SK-N-SH (cell line): Measurements from ENCODE around the gene SIX2. TPM values are rescaled to one million over a fixed set of nuclear protein-coding genes. Genes with fewer than 3 reads are reported as not detected.

ENCODE experiments used
- CTCF ChIA-PET: fragments of 300-600, 350-600 bp; formaldehyde crosslinking; extraction: SDS; loops from one replicate; lab custom pipeline; 2021; lab: Yijun Ruan, JAX
- POLR2A ChIA-PET: fragments of 350-600 bp; sonication (Branson Sonifier 250); formaldehyde crosslinking; extraction: SDS; loops from one replicate; lab custom pipeline; 2020; ENCODE audit warnings: antibody characterized with exemption, inconsistent platforms; lab: Yijun Ruan, JAX
- DNase-seq: peaks from one replicate; pipeline ENCODE4 v3.0.0; 2012
- H2AFZ ChIP-seq: fragments of 200-600 bp; sonication (generic); 2 replicates; pipeline ENCODE4 v1.8.1; 2016; ENCODE audit warnings: antibody characterized with exemption, mild to moderate bottlenecking, low read depth
- H3F3A ChIP-seq: fragments of 200-600 bp; sonication (generic); replicated peaks from 2 replicates; pipeline ENCODE3; 2016; ENCODE audit warnings: antibody characterized with exemption, mild to moderate bottlenecking; ENCODE audit not compliant: insufficient read depth
- H3K27ac ChIP-seq, 2 experiments: fragments of 200-500 bp in 1 of 2; fragments of 200-600 bp in 1 of 2; sonication (Bioruptor generic) in 1 of 2; sonication (generic), shearing (Covaris generic) in 1 of 2; 2 replicates each; pipeline versions ENCODE4 v1.5.1 to v1.6.1; 2014 to 2016; ENCODE audit warnings: low read depth in 2 of 2, inconsistent platforms in 1 of 2, low read length in 1 of 2, mild to moderate bottlenecking in 1 of 2, mixed read lengths in 1 of 2
- H3K27me3 ChIP-seq: fragments of 200-600 bp; sonication (generic), shearing (Covaris generic); 2 replicates; pipeline ENCODE4 v1.6.1; 2016; ENCODE audit warnings: mixed run types; ENCODE audit not compliant: insufficient read depth
- H3K36me3 ChIP-seq, 2 experiments: fragments of 200-500 bp in 1 of 2; fragments of 200-600 bp in 1 of 2; sonication (Bioruptor generic) in 1 of 2; sonication (generic) in 1 of 2; replicated peaks in 1 of 2; 2 replicates each; pipeline versions ENCODE3 to v1.5.1; 2014 to 2016; ENCODE audit warnings: low read length in 1 of 2, mild to moderate bottlenecking in 1 of 2; ENCODE audit not compliant: insufficient read depth in 2 of 2, control insufficient read depth in 1 of 2
- H3K4me1 ChIP-seq, 2 experiments: fragments of 200-500 bp in 1 of 2; fragments of 200-600 bp in 1 of 2; sonication (Bioruptor generic) in 1 of 2; sonication (generic), shearing (Covaris generic) in 1 of 2; 2 replicates each; pipeline versions ENCODE4 v1.5.1 to v1.6.1; 2014 to 2016; ENCODE audit warnings: low read depth in 1 of 2, low read length in 1 of 2, mixed run types in 1 of 2; ENCODE audit not compliant: insufficient read depth in 2 of 2, control insufficient read depth in 1 of 2
- H3K4me2 ChIP-seq: fragments of 200-600 bp; sonication (generic), shearing (Covaris generic); 2 replicates; pipeline ENCODE4 v1.6.1; 2017; ENCODE audit warnings: mixed run types
- H3K4me3 ChIP-seq, 2 experiments: fragments of 200-500 bp in 1 of 2; fragments of 200-600 bp in 1 of 2; sonication (Bioruptor generic) in 1 of 2; sonication (generic), shearing (Covaris generic) in 1 of 2; 2 replicates each; pipeline versions ENCODE4 v1.5.1 to v1.8.1; 2014 to 2016; ENCODE audit warnings: low read depth in 2 of 2, inconsistent platforms in 1 of 2, low read length in 1 of 2, mild to moderate bottlenecking in 1 of 2, mixed read lengths in 1 of 2, moderate library complexity in 1 of 2
- H3K79me2 ChIP-seq: fragments of 200-600 bp; sonication (generic); 2 replicates; pipeline ENCODE4 v1.8.1; 2017; ENCODE audit warnings: mild to moderate bottlenecking; ENCODE audit not compliant: insufficient read depth
- H3K9ac ChIP-seq: fragments of 200-600 bp; sonication (generic); 2 replicates; pipeline ENCODE4 v1.6.1; 2017; ENCODE audit warnings: mixed run types
- H3K9me2 ChIP-seq: fragments of 200-600 bp; sonication (generic); 2 replicates; pipeline ENCODE4 v1.6.1; 2017; ENCODE audit warnings: mixed run types
- H3K9me3 ChIP-seq: fragments of 200-600 bp; sonication (generic); 2 replicates; pipeline ENCODE4 v1.6.1; 2017; ENCODE audit warnings: mixed run types, mild to moderate bottlenecking, moderate library complexity
- H4K20me1 ChIP-seq: fragments of 200-600 bp; sonication (generic); 2 replicates; pipeline ENCODE4 v1.6.1; 2017; ENCODE audit warnings: mild to moderate bottlenecking, mixed run types; ENCODE audit not compliant: insufficient read depth
- ELF1 ChIP-seq: IDR thresholded peaks from 2 replicates; pipeline ENCODE4 v1.4.0; 2012
- EP300 ChIP-seq, 2 experiments: IDR thresholded peaks; 2 replicates each; pipeline versions ENCODE4 v1.4.0 to v1.6.1; 2012; ENCODE audit warnings: borderline replicate concordance in 1 of 2, low read depth in 1 of 2, low read length in 1 of 2
- EZH2phosphoT487 ChIP-seq: fragments of 200-600 bp; sonication (generic); IDR thresholded peaks from 2 replicates; pipeline ENCODE4 v1.6.1; 2017; ENCODE audit warnings: low read depth, mixed run types, mild to moderate bottlenecking, antibody characterized with exemption, moderate library complexity, borderline replicate concordance
- FOSL2 ChIP-seq: IDR thresholded peaks from 2 replicates; pipeline ENCODE4 v1.4.0; 2012; ENCODE audit warnings: low read depth, mild to moderate bottlenecking, moderate library complexity, borderline replicate concordance
- FOXJ3 ChIP-seq: sonication (generic); formaldehyde crosslinking; IDR thresholded peaks from 2 replicates; pipeline ENCODE4 v1.5.1; 2020; ENCODE audit warnings: mild to moderate bottlenecking, missing genetic modification reagents
- GATA2 ChIP-seq: sonication (generic); formaldehyde crosslinking; IDR thresholded peaks from 2 replicates; pipeline ENCODE4 v1.5.0; 2020; ENCODE audit warnings: mild to moderate bottlenecking, missing genetic modification reagents
- MAX ChIP-seq: IDR thresholded peaks from 2 replicates; pipeline ENCODE4 v1.4.0; 2012; ENCODE audit warnings: low read depth
- MEF2A ChIP-seq: IDR thresholded peaks from 2 replicates; pipeline ENCODE4 v1.4.0; 2012; ENCODE audit warnings: low read depth, borderline replicate concordance
- MXI1 ChIP-seq: IDR thresholded peaks from 2 replicates; pipeline ENCODE4 v1.6.1; 2012; ENCODE audit warnings: mild to moderate bottlenecking, low read depth, low read length, improper control_type of control experiment
- POLR2AphosphoS5 ChIP-seq: IDR thresholded peaks from 2 replicates; pipeline ENCODE4 v1.6.1; 2012; ENCODE audit warnings: low read depth, low read length
- RCOR1 ChIP-seq: fragments of 150-350 bp; IDR thresholded peaks from 2 replicates; pipeline ENCODE4 v1.6.1; 2017; ENCODE audit warnings: antibody characterized with exemption, low read length
- RFX5 ChIP-seq: IDR thresholded peaks from 2 replicates; pipeline ENCODE4 v1.6.1; 2012; ENCODE audit warnings: mild to moderate bottlenecking, improper control_type of control experiment, low read length
- TCF12 ChIP-seq: IDR thresholded peaks from 2 replicates; pipeline ENCODE4 v1.4.0; 2012
- TEAD4 ChIP-seq: IDR thresholded peaks from 2 replicates; pipeline ENCODE4 v1.4.0; 2012; ENCODE audit warnings: mild to moderate bottlenecking, borderline replicate concordance; ENCODE audit not compliant: insufficient read depth
- YY1 ChIP-seq: IDR thresholded peaks from 2 replicates; pipeline ENCODE4 v1.4.0; 2012; ENCODE audit warnings: low read depth, mild to moderate bottlenecking
- WGBS: methylation state at CpG from one replicate; pipeline ENCODE4 v1.1.6; 2017; ENCODE audit warnings: low lambda C conversion rate; 5-methylcytosine and 5-hydroxymethylcytosine counted together
- polyA plus RNA-seq, 3 experiments: library from polyadenylated mRNA; depleted of rRNA; stranded (reverse); fragments of >200 nt; gene quantifications; 2 replicates each; pipeline ENCODE4 v1.2.3, GENCODE V29; 2012
- TF ChIP-seq, protein P1 (sequence below): fragments of 200-600 bp; sonication (generic); IDR thresholded peaks from 2 replicates; pipeline ENCODE4 v1.6.1; 2017; ENCODE audit warnings: antibody characterized with exemption, mild to moderate bottlenecking, moderate library complexity
- TF ChIP-seq, protein P2 (sequence below): IDR thresholded peaks from 2 replicates; pipeline ENCODE4 v1.4.0; 2012; ENCODE audit warnings: low read depth, borderline replicate concordance
- TF ChIP-seq, protein P3 (sequence below): IDR thresholded peaks from 2 replicates; pipeline ENCODE4 v1.4.0; 2012; ENCODE audit warnings: low read depth, borderline replicate concordance

SIX2 gene
- polyA plus RNA-seq, 1 of the 3 experiments (the other 2 are of a cell fraction) = 0.76 TPM

- H3K27ac ChIP-seq = no peak overlapping the region
- POLR2A ChIA-PET = no interaction called here
These were observed 37.5 kb upstream of the SIX2 start for GRCh38 chr2:45046786-45047185.

GRCh38 chr2:45045706-45046105 is 36.5 kb upstream of the SIX2 start:
- DNase-seq = no peak
- Histone ChIP-seq H4K20me1 (no peaks in the 10 kb centered on the region), H3K27me3 (no peaks in the 10 kb centered on the region; the same call in 1 of the 2 replicates), H3K9me3 (no peaks in the 10 kb centered on the region), H3K9ac (no peak overlapping the region), H3F3A (no peaks in the 10 kb centered on the region), H3K4me3 (no peak overlapping the region), H3K27ac (no peak overlapping the region), H3K36me3 (no peaks in the 10 kb centered on the region), H3K4me2 (no peak overlapping the region), H3K4me1 (peaks cover 0 to 14% of the 10 kb centered on the region in 2 experiments; a peak in 2 of 4 replicates), H2AFZ (no peak overlapping the region), H3K79me2 (no peaks in the 10 kb centered on the region), H3K9me2 (no peaks in the 10 kb centered on the region)
- TF ChIP-seq MEF2A (no peak), RFX5 (no peak), EZH2phosphoT487 (no peak), POLR2AphosphoS5 (no peak), TCF12 (peak; percentile 27; the same call in 1 of the 2 replicates), GATA2 (CRISPR knock-in tag) (no peak)
- 59% methylated on average over 3 of the region's 3 CpGs for WGBS
- ChIA-PET POLR2A (no interaction called here), CTCF (interaction anchor here (1.5 kb wide), 1 partner anchor 11 kb away, joined by 3 read pairs; no protein-coding TSS in a partner anchor)

More at GRCh38 chr2:45046786-45047185, 37.5 kb upstream of the SIX2 start:
- no peak overlapping the region for H2AFZ ChIP-seq
- H3K9me2 ChIP-seq = no peaks in the 10 kb centered on the region
- H3K4me1 ChIP-seq = peaks cover 0 to 14% of the 10 kb centered on the region in 2 experiments; a peak in 2 of 4 replicates
- no peak for TF ChIP-seq MAX
- TF ChIP-seq EP300 (IDR thresholded peaks at IDR 0.05; ENCODE audit: borderline replicate concordance in 1 of 2, low read depth in 1 of 2, low read length in 1 of 2) = no peak
- TF ChIP-seq TEAD4 = no peak
- TF ChIP-seq YY1 = no peak
- TF ChIP-seq MXI1 = no peak
- TF ChIP-seq ELF1 = no peak
- DNase-seq = no peak
- H3F3A ChIP-seq = no peaks in the 10 kb centered on the region
- WGBS = 74% methylated on average over 1 of the region's 1 CpG
- H3K9ac ChIP-seq = no peak overlapping the region
- no peaks in the 10 kb centered on the region for H3K79me2 ChIP-seq
- no peaks in the 10 kb centered on the region; the same call in 1 of the 2 replicates for H3K27me3 ChIP-seq
- no peaks in the 10 kb centered on the region for H4K20me1 ChIP-seq
- no peaks in the 10 kb centered on the region for H3K9me3 ChIP-seq
- H3K36me3 ChIP-seq = no peaks in the 10 kb centered on the region
- H3K4me2 ChIP-seq = no peak overlapping the region
- no peak overlapping the region for H3K4me3 ChIP-seq
- CTCF ChIA-PET = interaction anchor here (1.1 to 1.5 kb wide), 2 partner anchors 10 to 65 kb away, joined by 3 to 4 read pairs; no protein-coding TSS in a partner anchor

DNA sequence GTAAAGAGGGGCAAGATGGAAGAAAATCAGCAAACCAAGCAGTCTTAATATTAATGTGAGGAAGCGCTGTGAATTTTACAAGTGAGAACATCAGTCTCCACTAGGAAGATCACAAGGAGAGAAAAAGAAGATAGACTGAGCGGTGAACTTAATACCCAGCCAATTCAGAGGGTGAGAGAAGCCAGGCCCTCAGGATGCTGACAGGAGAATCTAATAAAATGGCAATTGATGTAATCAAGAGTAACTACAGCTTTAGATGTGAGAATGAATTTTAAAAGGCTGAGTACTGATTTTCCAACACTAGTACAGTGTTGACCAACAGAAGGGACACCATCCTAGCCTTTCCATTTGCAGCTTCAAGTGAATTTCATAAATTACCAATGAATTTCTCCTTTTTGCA is 35.7 kb upstream of the SIX2 start:
- POLR2A ChIA-PET = no interaction called here
- no peaks in the 10 kb centered on the region for H3K36me3 ChIP-seq
- no peaks in the 10 kb centered on the region for H3K79me2 ChIP-seq
- H3K9me3 ChIP-seq = no peaks in the 10 kb centered on the region
- no peaks in the 10 kb centered on the region for H4K20me1 ChIP-seq
- no peak overlapping the region for H3K4me3 ChIP-seq
- no peaks in the 10 kb centered on the region for H3K9me2 ChIP-seq
- CTCF ChIA-PET = interaction anchor here (0.9 to 1.2 kb wide), 2 partner anchors 10 to 450 kb away, joined by 3 read pairs; no protein-coding TSS in a partner anchor
- no peak overlapping the region for H3K4me2 ChIP-seq
- no peak overlapping the region for H3K27ac ChIP-seq
- 58% methylated on average over 2 of the region's 2 CpGs for WGBS
- no peaks in the 10 kb centered on the region for H3F3A ChIP-seq
- no peak overlapping the region for H3K9ac ChIP-seq
- no peak overlapping the region for H2AFZ ChIP-seq
- H3K4me1 ChIP-seq = peaks cover 0 to 11% of the 10 kb centered on the region in 2 experiments; a peak in 2 of 4 replicates
- DNase-seq = peak; percentile 42
- no peaks in the 10 kb centered on the region; the same call in 1 of the 2 replicates for H3K27me3 ChIP-seq
- TF ChIP-seq, protein P1, sequence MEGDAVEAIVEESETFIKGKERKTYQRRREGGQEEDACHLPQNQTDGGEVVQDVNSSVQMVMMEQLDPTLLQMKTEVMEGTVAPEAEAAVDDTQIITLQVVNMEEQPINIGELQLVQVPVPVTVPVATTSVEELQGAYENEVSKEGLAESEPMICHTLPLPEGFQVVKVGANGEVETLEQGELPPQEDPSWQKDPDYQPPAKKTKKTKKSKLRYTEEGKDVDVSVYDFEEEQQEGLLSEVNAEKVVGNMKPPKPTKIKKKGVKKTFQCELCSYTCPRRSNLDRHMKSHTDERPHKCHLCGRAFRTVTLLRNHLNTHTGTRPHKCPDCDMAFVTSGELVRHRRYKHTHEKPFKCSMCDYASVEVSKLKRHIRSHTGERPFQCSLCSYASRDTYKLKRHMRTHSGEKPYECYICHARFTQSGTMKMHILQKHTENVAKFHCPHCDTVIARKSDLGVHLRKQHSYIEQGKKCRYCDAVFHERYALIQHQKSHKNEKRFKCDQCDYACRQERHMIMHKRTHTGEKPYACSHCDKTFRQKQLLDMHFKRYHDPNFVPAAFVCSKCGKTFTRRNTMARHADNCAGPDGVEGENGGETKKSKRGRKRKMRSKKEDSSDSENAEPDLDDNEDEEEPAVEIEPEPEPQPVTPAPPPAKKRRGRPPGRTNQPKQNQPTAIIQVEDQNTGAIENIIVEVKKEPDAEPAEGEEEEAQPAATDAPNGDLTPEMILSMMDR = no peak
- no peak for TF ChIP-seq FOXJ3
- TF ChIP-seq EP300 (IDR thresholded peaks at IDR 0.05; ENCODE audit: borderline replicate concordance in 1 of 2, low read depth in 1 of 2, low read length in 1 of 2) = peak in 1 of 2 experiments; percentile 57; a peak in 1 of 4 replicates
- TF ChIP-seq, protein P2, sequence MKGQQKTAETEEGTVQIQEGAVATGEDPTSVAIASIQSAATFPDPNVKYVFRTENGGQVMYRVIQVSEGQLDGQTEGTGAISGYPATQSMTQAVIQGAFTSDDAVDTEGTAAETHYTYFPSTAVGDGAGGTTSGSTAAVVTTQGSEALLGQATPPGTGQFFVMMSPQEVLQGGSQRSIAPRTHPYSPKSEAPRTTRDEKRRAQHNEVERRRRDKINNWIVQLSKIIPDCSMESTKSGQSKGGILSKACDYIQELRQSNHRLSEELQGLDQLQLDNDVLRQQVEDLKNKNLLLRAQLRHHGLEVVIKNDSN = no peak
- TF ChIP-seq, protein P3, sequence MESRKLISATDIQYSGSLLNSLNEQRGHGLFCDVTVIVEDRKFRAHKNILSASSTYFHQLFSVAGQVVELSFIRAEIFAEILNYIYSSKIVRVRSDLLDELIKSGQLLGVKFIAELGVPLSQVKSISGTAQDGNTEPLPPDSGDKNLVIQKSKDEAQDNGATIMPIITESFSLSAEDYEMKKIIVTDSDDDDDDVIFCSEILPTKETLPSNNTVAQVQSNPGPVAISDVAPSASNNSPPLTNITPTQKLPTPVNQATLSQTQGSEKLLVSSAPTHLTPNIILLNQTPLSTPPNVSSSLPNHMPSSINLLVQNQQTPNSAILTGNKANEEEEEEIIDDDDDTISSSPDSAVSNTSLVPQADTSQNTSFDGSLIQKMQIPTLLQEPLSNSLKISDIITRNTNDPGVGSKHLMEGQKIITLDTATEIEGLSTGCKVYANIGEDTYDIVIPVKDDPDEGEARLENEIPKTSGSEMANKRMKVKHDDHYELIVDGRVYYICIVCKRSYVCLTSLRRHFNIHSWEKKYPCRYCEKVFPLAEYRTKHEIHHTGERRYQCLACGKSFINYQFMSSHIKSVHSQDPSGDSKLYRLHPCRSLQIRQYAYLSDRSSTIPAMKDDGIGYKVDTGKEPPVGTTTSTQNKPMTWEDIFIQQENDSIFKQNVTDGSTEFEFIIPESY = no peak
- TF ChIP-seq RCOR1 = peak; percentile 43; the same call in 1 of the 2 replicates
- TF ChIP-seq FOSL2 = no peak
- peak; percentile 56 for TF ChIP-seq GATA2 (CRISPR knock-in tag)
